KMS-11 (cell line): ENCODE results near the gene NSUN3.

ENCODE experiments used
- H2AFZ ChIP-seq: fragments of 200-600 bp; sonication (generic); 2 replicates; pipeline ENCODE4 v1.6.1; 2016; ENCODE audit warnings: antibody characterized with exemption, mixed run types, low read depth
- H3K27ac ChIP-seq: fragments of 200-600 bp; sonication (generic); 2 replicates; pipeline ENCODE4 v1.6.1; 2016; ENCODE audit warnings: mild to moderate bottlenecking, mixed run types
- H3K27me3 ChIP-seq: fragments of 200-600 bp; sonication (generic); 2 replicates; pipeline ENCODE4 v1.6.1; 2017; ENCODE audit warnings: mild to moderate bottlenecking, low read depth, mixed run types, moderate library complexity; ENCODE audit not compliant: insufficient read depth
- H3K36me3 ChIP-seq: fragments of 200-600 bp; sonication (generic); 2 replicates; pipeline ENCODE4 v1.6.1; 2017; ENCODE audit warnings: mild to moderate bottlenecking, mixed run types; ENCODE audit not compliant: insufficient read depth
- H3K4me1 ChIP-seq: fragments of 200-600 bp; sonication (generic); 2 replicates; pipeline ENCODE4 v1.6.1; 2016; ENCODE audit warnings: mild to moderate bottlenecking, low read depth, mixed run types; ENCODE audit not compliant: poor library complexity, severe bottlenecking
- H3K4me2 ChIP-seq: fragments of 200-600 bp; sonication (generic); 2 replicates; pipeline ENCODE4 v1.7.0; 2016; ENCODE audit warnings: mild to moderate bottlenecking, mixed run types
- H3K4me3 ChIP-seq: fragments of 200-600 bp; sonication (generic); IDR thresholded peaks from 2 replicates; pipeline ENCODE4 v1.6.1; 2017; ENCODE audit warnings: low read depth, low read length, mixed read lengths; ENCODE audit not compliant: insufficient read depth
- H3K79me2 ChIP-seq: fragments of 200-600 bp; sonication (generic); 2 replicates; pipeline ENCODE4 v1.6.1; 2016; ENCODE audit warnings: low read depth, mixed run types; ENCODE audit not compliant: insufficient read depth
- H3K9ac ChIP-seq: fragments of 200-600 bp; sonication (generic); 2 replicates; pipeline ENCODE4 v1.6.1; 2016; ENCODE audit warnings: mild to moderate bottlenecking, mixed run types
- H4K20me1 ChIP-seq: fragments of 200-600 bp; sonication (generic); 2 replicates; pipeline ENCODE4 v1.6.1; 2016; ENCODE audit warnings: mild to moderate bottlenecking, mixed run types; ENCODE audit not compliant: insufficient read depth
- TF ChIP-seq, protein P1 (sequence below): fragments of 200-600 bp; sonication (generic); conservative IDR thresholded peaks from 2 replicates; pipeline ENCODE4 v1.6.1; 2017; ENCODE audit warnings: low read depth, mild to moderate bottlenecking, antibody characterized with exemption, low read length, moderate library complexity, mixed read lengths

The NSUN3 gene

DNA sequence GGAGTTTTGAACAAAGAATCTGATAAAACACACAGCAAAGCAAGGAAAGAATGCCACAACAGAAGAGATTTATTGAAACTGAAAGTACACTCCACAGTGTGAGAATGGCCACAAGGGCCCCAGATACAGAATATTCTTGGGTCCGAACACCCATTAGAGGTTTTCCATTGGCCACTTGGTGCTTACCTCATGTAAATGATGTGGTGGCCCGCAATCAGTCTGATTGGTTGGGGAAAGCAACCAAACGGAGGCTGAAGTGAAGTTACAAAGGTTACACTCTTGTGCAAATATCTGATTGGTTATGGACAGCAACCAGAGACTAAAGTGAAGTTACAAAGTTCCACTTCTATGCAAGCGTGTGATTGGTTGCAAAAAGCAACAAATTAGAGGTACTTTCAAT is 20.4 kb downstream of the NSUN3 start:
- Histone ChIP-seq H3K4me3 (no peak overlapping the region), H3K27me3 (no peaks in the 10 kb centered on the region), H2AFZ (no peak overlapping the region), H3K9ac (no peak overlapping the region), H3K27ac (no peak overlapping the region), H3K4me2 (peak overlapping the region; percentile 33), H3K4me1 (peaks cover 18% of the 10 kb centered on the region), H3K79me2 (no peaks in the 10 kb centered on the region), H3K36me3 (no peaks in the 10 kb centered on the region), H4K20me1 (no peaks in the 10 kb centered on the region)
- TF ChIP-seq, protein P1, sequence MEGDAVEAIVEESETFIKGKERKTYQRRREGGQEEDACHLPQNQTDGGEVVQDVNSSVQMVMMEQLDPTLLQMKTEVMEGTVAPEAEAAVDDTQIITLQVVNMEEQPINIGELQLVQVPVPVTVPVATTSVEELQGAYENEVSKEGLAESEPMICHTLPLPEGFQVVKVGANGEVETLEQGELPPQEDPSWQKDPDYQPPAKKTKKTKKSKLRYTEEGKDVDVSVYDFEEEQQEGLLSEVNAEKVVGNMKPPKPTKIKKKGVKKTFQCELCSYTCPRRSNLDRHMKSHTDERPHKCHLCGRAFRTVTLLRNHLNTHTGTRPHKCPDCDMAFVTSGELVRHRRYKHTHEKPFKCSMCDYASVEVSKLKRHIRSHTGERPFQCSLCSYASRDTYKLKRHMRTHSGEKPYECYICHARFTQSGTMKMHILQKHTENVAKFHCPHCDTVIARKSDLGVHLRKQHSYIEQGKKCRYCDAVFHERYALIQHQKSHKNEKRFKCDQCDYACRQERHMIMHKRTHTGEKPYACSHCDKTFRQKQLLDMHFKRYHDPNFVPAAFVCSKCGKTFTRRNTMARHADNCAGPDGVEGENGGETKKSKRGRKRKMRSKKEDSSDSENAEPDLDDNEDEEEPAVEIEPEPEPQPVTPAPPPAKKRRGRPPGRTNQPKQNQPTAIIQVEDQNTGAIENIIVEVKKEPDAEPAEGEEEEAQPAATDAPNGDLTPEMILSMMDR = no peak

DNA sequence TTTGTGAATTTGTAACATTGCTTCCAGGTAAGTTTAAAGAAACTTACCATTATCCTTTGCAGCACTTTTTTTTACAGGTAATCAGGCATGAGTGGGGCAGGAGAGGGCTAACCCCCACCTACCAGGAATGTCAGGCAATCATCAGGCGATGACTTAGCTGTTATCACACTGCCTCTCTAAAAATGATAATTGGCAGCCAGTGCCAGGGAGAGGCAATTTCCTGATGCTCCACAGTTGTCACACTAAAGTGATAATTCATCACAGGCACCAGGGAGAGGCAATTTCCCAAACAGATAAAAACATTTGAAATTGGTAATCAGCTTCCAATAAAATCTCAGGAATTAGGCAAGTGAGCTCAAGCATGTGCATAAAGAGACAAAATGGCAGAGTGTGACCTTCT is 26.3 kb downstream of the NSUN3 start:
- Histone ChIP-seq H3K79me2 (no peaks in the 10 kb centered on the region), H3K27me3 (no peaks in the 10 kb centered on the region), H3K4me3 (no peak overlapping the region), H3K4me2 (no peak overlapping the region), H3K4me1 (no peaks in the 10 kb centered on the region), H4K20me1 (no peaks in the 10 kb centered on the region), H3K9ac (no peak overlapping the region), H3K27ac (no peak overlapping the region), H2AFZ (no peak overlapping the region), H3K36me3 (no peaks in the 10 kb centered on the region)
- TF ChIP-seq, protein P1 = no peak

DNA sequence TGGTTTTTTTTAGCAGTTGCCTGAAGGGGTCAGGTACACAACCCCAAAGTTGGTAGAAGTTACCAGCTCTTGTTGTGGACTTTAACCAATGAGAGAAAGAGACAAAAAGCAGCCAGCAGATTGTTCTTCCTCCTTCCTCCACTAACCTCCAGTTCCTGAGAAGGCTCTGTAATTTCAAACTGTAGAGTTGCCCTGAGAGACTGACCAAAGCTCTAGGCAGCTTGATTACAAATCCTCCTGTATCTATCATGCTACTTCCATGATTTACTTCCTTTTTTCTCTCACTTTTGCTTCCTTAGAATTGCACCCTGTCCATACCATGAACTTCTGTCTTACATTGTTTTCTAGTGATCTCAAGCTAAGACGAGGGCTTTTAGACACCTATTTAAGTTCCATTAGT is 29.2 kb downstream of the NSUN3 start:
- Histone ChIP-seq H3K79me2 (no peaks in the 10 kb centered on the region), H3K4me1 (no peaks in the 10 kb centered on the region), H3K27ac (no peak overlapping the region), H3K4me3 (no peak overlapping the region), H3K36me3 (no peaks in the 10 kb centered on the region), H4K20me1 (no peaks in the 10 kb centered on the region), H3K9ac (no peak overlapping the region), H2AFZ (no peak overlapping the region), H3K4me2 (no peak overlapping the region), H3K27me3 (no peaks in the 10 kb centered on the region)
- TF ChIP-seq, protein P1 = no peak

DNA sequence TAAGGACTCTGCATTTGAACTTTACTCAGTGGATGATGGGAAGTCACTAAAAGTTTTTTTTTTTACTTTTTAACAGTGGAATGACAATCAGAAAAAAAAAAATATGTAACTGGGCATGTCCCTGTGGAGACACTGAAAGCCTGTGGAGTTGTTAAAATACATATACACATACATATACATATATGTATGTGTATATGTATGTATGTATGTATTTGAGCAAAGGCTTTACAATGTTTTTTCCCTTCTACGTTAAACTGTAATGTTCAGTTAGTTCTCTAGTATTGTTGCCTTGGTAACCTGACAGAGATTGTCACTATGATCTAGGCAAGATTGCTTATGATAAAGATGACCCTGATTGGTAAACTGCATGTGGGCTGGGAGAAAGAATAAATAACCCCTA is 30.3 kb downstream of the NSUN3 start:
- no peak overlapping the region for H3K4me2 ChIP-seq
- TF ChIP-seq, protein P1 = no peak
- no peaks in the 10 kb centered on the region for H3K36me3 ChIP-seq
- no peaks in the 10 kb centered on the region for H4K20me1 ChIP-seq
- no peaks in the 10 kb centered on the region for H3K27me3 ChIP-seq
- no peaks in the 10 kb centered on the region for H3K79me2 ChIP-seq
- H2AFZ ChIP-seq = no peak overlapping the region
- no peak overlapping the region for H3K9ac ChIP-seq
- H3K27ac ChIP-seq = no peak overlapping the region
- no peak overlapping the region for H3K4me3 ChIP-seq
- H3K4me1 ChIP-seq = no peaks in the 10 kb centered on the region
